ENCODE measurements around the gene PCTP.
A peak's percentile ranks its signal among the peaks of the same experiment; 100 is the strongest.

The PCTP gene

GRCh38 chr17:55770196-55770870 is 19.5 kb downstream of the PCTP start:
- TF ChIP-seq CTCF (conservative IDR thresholded peaks at IDR 0.05), result peak; percentile 85
- no peak overlapping the region for H3K27ac ChIP-seq

- H3K27ac ChIP-seq, result no peak overlapping the region
- TF ChIP-seq CTCF (conservative IDR thresholded peaks at IDR 0.05), result no peak
Measured at GRCh38 chr17:55772086-55772485, 21.2 kb downstream of the PCTP start.

GRCh38 chr17:55773671-55774070 is 22.8 kb downstream of the PCTP start:
- no peak overlapping the region for H3K27ac ChIP-seq
- TF ChIP-seq CTCF (conservative IDR thresholded peaks at IDR 0.05), result no peak

GRCh38 chr17:55774846-55775271 is 24.0 kb downstream of the PCTP start:
- H3K27ac ChIP-seq, result no peak overlapping the region
- TF ChIP-seq CTCF (conservative IDR thresholded peaks at IDR 0.05), result no peak

GRCh38 chr17:55776271-55776670 is 25.4 kb downstream of the PCTP start:
- TF ChIP-seq CTCF (conservative IDR thresholded peaks at IDR 0.05), result no peak
- H3K27ac ChIP-seq, result no peak overlapping the region

- no peak for TF ChIP-seq CTCF (conservative IDR thresholded peaks at IDR 0.05)
- H3K27ac ChIP-seq, result no peak overlapping the region
Measured at GRCh38 chr17:55777471-55777971, 26.7 kb downstream of the PCTP start.

- H3K27ac ChIP-seq, result no peak overlapping the region
- no peak for TF ChIP-seq CTCF (conservative IDR thresholded peaks at IDR 0.05)
Measured at GRCh38 chr17:55778389-55779118, 27.7 kb downstream of the PCTP start.

All from VCaP (cell line).